PFSK-1 (cell line): Measurements from ENCODE around the gene BCKDHB.

Experiments used
- FOXP2 ChIP-seq: optimal IDR thresholded peaks from 2 replicates; pipeline ENCODE3; 2011; ENCODE audit warnings: borderline replicate concordance, control low read depth, inconsistent platforms; ENCODE audit not compliant: insufficient read depth; ENCODE audit errors: extremely low read length, extremely low read depth
- REST ChIP-seq, 2 experiments: IDR thresholded peaks; 2 replicates each; pipeline versions ENCODE4 v1.6.1 to v1.8.0; 2011 to 2012; ENCODE audit warnings: low read depth in 2 of 2, low read length in 2 of 2, control low read depth in 1 of 2, inconsistent platforms in 1 of 2, mild to moderate bottlenecking in 1 of 2, moderate library complexity in 1 of 2; ENCODE audit not compliant: insufficient read depth in 1 of 2
- SIN3A ChIP-seq: IDR thresholded peaks from 2 replicates; pipeline ENCODE4 v1.6.1; 2012; ENCODE audit warnings: mild to moderate bottlenecking, low read length, moderate library complexity, borderline replicate concordance; ENCODE audit not compliant: insufficient read depth

DNA sequence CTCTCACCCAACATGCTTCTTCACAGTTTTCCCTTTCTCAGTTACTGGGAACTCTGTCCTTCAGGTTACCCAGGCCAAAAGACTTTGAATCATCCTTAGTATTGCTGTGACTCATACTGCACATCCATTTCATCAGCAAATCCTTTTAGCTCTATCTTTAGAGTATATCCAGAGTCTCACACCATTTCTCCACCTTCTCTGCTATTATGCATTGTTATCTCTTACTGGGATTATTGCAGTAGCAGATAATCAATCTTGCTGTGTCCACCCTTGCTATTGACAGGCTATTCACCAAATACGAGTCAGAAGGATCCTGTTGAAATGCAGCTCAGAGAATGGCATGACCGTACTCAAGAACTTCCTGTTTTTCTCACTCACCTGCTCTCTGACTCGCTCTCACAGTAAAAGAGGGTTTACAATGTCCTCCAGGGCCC lies 57.3 kb downstream of the BCKDHB start:
- TF ChIP-seq SIN3A: no peak
- TF ChIP-seq REST (IDR thresholded peaks at IDR 0.05; ENCODE audit: insufficient read depth in 1 of 2, low read depth in 2 of 2, low read length in 2 of 2): no peak
- TF ChIP-seq FOXP2: no peak
